A549 treated with AZD2906 at 1 μM for 4 hours (cell line): ENCODE results near the gene CYP2F1. TPM values are rescaled to one million over a fixed set of nuclear protein-coding genes. Genes with fewer than 3 reads are reported as not detected.

Experiments
- total RNA-seq: library from RNA; stranded (reverse); fragments of 200-300 nt; extraction: Qiagen RNA extraction; gene quantifications from 5 replicates; pipeline ENCODE4 v1.2.3, GENCODE V29; 2022

The CYP2F1 gene
- not detected in 5 replicates for total RNA-seq

GRCh38 chr19:41114132-41114531 lies at the start of gene CYP2F1:
TSS of gene CYP2F1 (plus strand) at chr19:41114432. CDS start at chr19:41116189, 1,757 bp downstream.

GRCh38 chr19:41088151-41088550 lies 26.1 kb upstream of the CYP2F1 start, which contains the start of gene CYP2A13:
TSS of gene CYP2A13 (plus strand) at chr19:41088451. CDS start at chr19:41088472, 21 bp downstream.

Other genes starting within 250 kb of the CYP2F1 start
- gene CYP2A7, start 232.2 kb upstream of the CYP2F1 start, total RNA-seq, result not detected in 5 replicates
- gene CYP2B6, start 123.2 kb upstream of the CYP2F1 start, total RNA-seq, result 0.03 TPM in 1 of 5 replicates, not detected in the others
- gene CYP2A13, start 26.0 kb upstream of the CYP2F1 start, total RNA-seq, result not detected in 5 replicates
- 16.4 to 23.3 TPM (median 19.4 TPM) in 5 replicates for gene CYP2S1, start 78.8 kb downstream of the CYP2F1 start, total RNA-seq
- gene AXL, start 104.8 kb downstream of the CYP2F1 start, total RNA-seq, result 88.8 to 105 TPM (median 94.1 TPM) in 5 replicates
- 285 to 312 TPM (median 304 TPM) in 5 replicates for gene HNRNPUL1, start 149.9 kb downstream of the CYP2F1 start, total RNA-seq
- gene CCDC97, start 195.7 kb downstream of the CYP2F1 start, total RNA-seq, result 33.3 to 44.8 TPM (median 40.3 TPM) in 5 replicates
- gene TGFB1, start 239.5 kb downstream of the CYP2F1 start, total RNA-seq, result 130 to 152 TPM (median 148 TPM) in 5 replicates
- 24.9 to 34.2 TPM (median 30.5 TPM) in 5 replicates for gene B9D2, start 249.7 kb downstream of the CYP2F1 start, total RNA-seq